Neuronal stem cell (in vitro differentiated cells): ENCODE measurements around the gene MIA2.

ENCODE experiments used
- DNase-seq: peaks from one replicate; pipeline ENCODE4 v3.0.0-alpha.2; 2013; ENCODE audit warnings: low spot score
- H2AFZ ChIP-seq: one replicate; pipeline ENCODE4 v1.6.1; 2013; ENCODE audit warnings: mild to moderate bottlenecking, low read length, inconsistent platforms
- H2AK5ac ChIP-seq: 2 replicates; pipeline ENCODE4 v1.6.1; 2013; ENCODE audit warnings: low read depth, mild to moderate bottlenecking, inconsistent platforms, low read length, moderate library complexity, mixed read lengths
- H2BK120ac ChIP-seq: 2 replicates; pipeline ENCODE4 v1.6.1; 2013; ENCODE audit warnings: low read depth, mild to moderate bottlenecking, inconsistent platforms, low read length, moderate library complexity, mixed read lengths
- H2BK12ac ChIP-seq: one replicate; pipeline ENCODE4 v1.6.1; 2013; ENCODE audit warnings: low read length, inconsistent platforms
- H2BK15ac ChIP-seq: 2 replicates; pipeline ENCODE4 v1.6.1; 2013; ENCODE audit warnings: mild to moderate bottlenecking, low read length, inconsistent platforms, mixed read lengths
- H2BK5ac ChIP-seq: one replicate; pipeline ENCODE4 v1.6.1; 2013; ENCODE audit warnings: inconsistent platforms, mild to moderate bottlenecking, low read length, moderate library complexity
- H3K14ac ChIP-seq: one replicate; pipeline ENCODE4 v1.6.1; 2013; ENCODE audit warnings: low read length, inconsistent platforms
- H3K18ac ChIP-seq: 2 replicates; pipeline ENCODE4 v1.6.1; 2013; ENCODE audit warnings: low read length, inconsistent platforms
- H3K23ac ChIP-seq: 2 replicates; pipeline ENCODE4 v1.6.1; 2013; ENCODE audit warnings: low read depth, mild to moderate bottlenecking, mixed read lengths, low read length, inconsistent platforms; ENCODE audit not compliant: poor library complexity
- H3K27ac ChIP-seq: replicated peaks from 3 replicates; pipeline ENCODE4 v1.5.1; 2013; ENCODE audit warnings: low read length, inconsistent platforms
- H3K27me3 ChIP-seq, 3 experiments: 2 replicates each; pipeline ENCODE4 v1.6.1; 2013; ENCODE audit warnings: low read length in 3 of 3, mild to moderate bottlenecking in 2 of 3, inconsistent platforms in 1 of 3, low read depth in 1 of 3, mixed read lengths in 1 of 3, moderate library complexity in 1 of 3; ENCODE audit not compliant: control insufficient read depth in 3 of 3, insufficient read depth in 3 of 3
- H3K36me3 ChIP-seq, 2 donors: replicated peaks in 1 of 2; 2 replicates each; pipeline ENCODE4 v1.6.1; 2013; ENCODE audit warnings: low read length in 2 of 2; ENCODE audit not compliant: control insufficient read depth in 2 of 2, insufficient read depth in 2 of 2
- H3K4ac ChIP-seq: 2 replicates; pipeline ENCODE4 v1.6.1; 2013; ENCODE audit warnings: inconsistent platforms, mild to moderate bottlenecking, low read length, moderate library complexity
- H3K4me1 ChIP-seq, 2 donors: 1 replicate in 1 of 2; 2 replicates in 1 of 2; pipeline ENCODE4 v1.6.1; 2013; ENCODE audit warnings: low read length in 2 of 2, low read depth in 1 of 2; ENCODE audit not compliant: control insufficient read depth in 2 of 2, insufficient read depth in 1 of 2
- H3K4me2 ChIP-seq: one replicate; pipeline ENCODE4 v1.6.1; 2013; ENCODE audit warnings: mild to moderate bottlenecking, low read length, inconsistent platforms; ENCODE audit not compliant: insufficient read depth, poor library complexity, severe bottlenecking
- H3K4me3 ChIP-seq, 2 donors: 2 replicates each; pipeline ENCODE4 v1.5.1; 2013; ENCODE audit warnings: low read length in 2 of 2, mild to moderate bottlenecking in 2 of 2, inconsistent platforms in 1 of 2, moderate library complexity in 1 of 2
- H3K79me1 ChIP-seq: one replicate; pipeline ENCODE4 v1.6.1; 2013; ENCODE audit warnings: low read depth, mild to moderate bottlenecking, inconsistent platforms, low read length, moderate library complexity
- H3K9ac ChIP-seq: one replicate; pipeline ENCODE4 v1.6.1; 2013; ENCODE audit warnings: mild to moderate bottlenecking, low read depth, low read length, inconsistent platforms; ENCODE audit not compliant: poor library complexity
- H3K9me3 ChIP-seq, 2 donors: replicated peaks in 1 of 2; 2 replicates each; pipeline versions ENCODE3 to v1.6.1; 2013; ENCODE audit warnings: low read length in 2 of 2, mild to moderate bottlenecking in 2 of 2, inconsistent platforms in 1 of 2, low read depth in 1 of 2, mixed read lengths in 1 of 2, moderate library complexity in 1 of 2; ENCODE audit not compliant: control insufficient read depth in 2 of 2, insufficient read depth in 1 of 2
- H4K8ac ChIP-seq: one replicate; pipeline ENCODE4 v1.6.1; 2013; ENCODE audit warnings: low read depth, mild to moderate bottlenecking, inconsistent platforms, low read length, moderate library complexity
- H4K91ac ChIP-seq: one replicate; pipeline ENCODE4 v1.6.1; 2013; ENCODE audit warnings: low read length, low read depth, mild to moderate bottlenecking, inconsistent platforms; ENCODE audit not compliant: poor library complexity
- WGBS, 2 donors: extraction: QIAGEN DNeasy Blood & Tissue Kit; methylation state at CpG; one replicate each; pipeline ENCODE4 v1.1.7; 2013; ENCODE audit warnings: missing lambda C conversion rate in 2 of 2, mixed read lengths in 1 of 2; ENCODE audit not compliant: insufficient read length in 2 of 2, insufficient replicate concordance in 1 of 2; ENCODE audit errors: extremely low coverage in 2 of 2; 5-methylcytosine and 5-hydroxymethylcytosine counted together

MIA2 gene

GRCh38 chr14:39396448-39396847 lies 162.7 kb downstream of the MIA2 start:
- no peaks in the 10 kb centered on the region for H3K79me1 ChIP-seq
- no peak overlapping the region for H3K27ac ChIP-seq
- H3K4me2 ChIP-seq = no peak overlapping the region
- DNase-seq = no peak
- H3K14ac ChIP-seq = no peak overlapping the region
- no peak overlapping the region for H2BK15ac ChIP-seq
- no peak overlapping the region for H3K23ac ChIP-seq
- no peak overlapping the region for H4K8ac ChIP-seq
- no peak overlapping the region for H2BK5ac ChIP-seq
- H4K91ac ChIP-seq = no peak overlapping the region
- H3K9me3 ChIP-seq = peaks cover 0 to 2% of the 10 kb centered on the region in 2 donors
- H3K9ac ChIP-seq = no peak overlapping the region
- H3K36me3 ChIP-seq = peaks cover 7 to 35% of the 10 kb centered on the region in 2 donors
- no peak overlapping the region for H2AK5ac ChIP-seq
- no peak overlapping the region for H3K4me3 ChIP-seq
- no peak overlapping the region for H3K4ac ChIP-seq
- H2BK120ac ChIP-seq = no peak overlapping the region
- no peak overlapping the region for H3K18ac ChIP-seq
- no peak overlapping the region for H2AFZ ChIP-seq
- no peak overlapping the region for H2BK12ac ChIP-seq
- H3K27me3 ChIP-seq = no peaks in the 10 kb centered on the region
- peaks cover 0 to 3% of the 10 kb centered on the region in 2 donors for H3K4me1 ChIP-seq

- H3K23ac ChIP-seq = no peak overlapping the region
- peaks cover 0 to 2% of the 10 kb centered on the region in 2 donors for H3K9me3 ChIP-seq
- no CpG with 5 or more reads among the region's 6 CpGs for WGBS, 2 donors
- no peak overlapping the region for H3K9ac ChIP-seq
- DNase-seq = no peak
- no peak overlapping the region for H3K4me3 ChIP-seq
- no peak overlapping the region for H3K18ac ChIP-seq
- H2BK5ac ChIP-seq = no peak overlapping the region
- H3K79me1 ChIP-seq = no peaks in the 10 kb centered on the region
- H2AK5ac ChIP-seq = no peak overlapping the region
- H2AFZ ChIP-seq = no peak overlapping the region
- no peak overlapping the region for H3K4me2 ChIP-seq
- no peak overlapping the region for H3K27ac ChIP-seq
- H3K4me1 ChIP-seq = peaks cover 0 to 3% of the 10 kb centered on the region in 2 donors
- no peak overlapping the region for H4K8ac ChIP-seq
- H4K91ac ChIP-seq = no peak overlapping the region
- H3K27me3 ChIP-seq = no peaks in the 10 kb centered on the region
- no peak overlapping the region for H2BK120ac ChIP-seq
- H2BK12ac ChIP-seq = no peak overlapping the region
- no peak overlapping the region for H3K4ac ChIP-seq
- peaks cover 7 to 38% of the 10 kb centered on the region in 2 donors for H3K36me3 ChIP-seq
- no peak overlapping the region for H2BK15ac ChIP-seq
- H3K14ac ChIP-seq = no peak overlapping the region
Observed at GRCh38 chr14:39398382-39398781, 164.7 kb downstream of the MIA2 start.

- no CpG with 5 or more reads among the region's 3 CpGs for WGBS, 2 donors
- no peak overlapping the region for H2BK120ac ChIP-seq
- no peak overlapping the region for H2BK5ac ChIP-seq
- no peak overlapping the region for H3K4me2 ChIP-seq
- no peak for DNase-seq
- H3K36me3 ChIP-seq = peaks cover under 1 to 2% of the 10 kb centered on the region in 2 donors
- no peak overlapping the region for H3K18ac ChIP-seq
- no peak overlapping the region for H3K14ac ChIP-seq
- no peaks in the 10 kb centered on the region for H3K27me3 ChIP-seq
- no peaks in the 10 kb centered on the region for H3K4me1 ChIP-seq
- H3K9ac ChIP-seq = no peak overlapping the region
- H4K91ac ChIP-seq = no peak overlapping the region
- H2AK5ac ChIP-seq = no peak overlapping the region
- no peak overlapping the region for H3K4me3 ChIP-seq
- H3K23ac ChIP-seq = no peak overlapping the region
- peaks cover 2 to 5% of the 10 kb centered on the region in 2 donors for H3K9me3 ChIP-seq
- H3K4ac ChIP-seq = no peak overlapping the region
- H2AFZ ChIP-seq = no peak overlapping the region
- no peak overlapping the region for H2BK15ac ChIP-seq
- no peak overlapping the region for H3K27ac ChIP-seq
- H2BK12ac ChIP-seq = no peak overlapping the region
- no peaks in the 10 kb centered on the region for H3K79me1 ChIP-seq
- H4K8ac ChIP-seq = no peak overlapping the region
Observed at GRCh38 chr14:39406560-39406959, 172.8 kb downstream of the MIA2 start.

GRCh38 chr14:39416072-39416471 lies 182.4 kb downstream of the MIA2 start:
- Histone ChIP-seq H3K4me3 (no peak overlapping the region), H4K8ac (no peak overlapping the region), H2BK120ac (no peak overlapping the region), H2BK12ac (no peak overlapping the region), H3K27me3 (no peaks in the 10 kb centered on the region), H3K79me1 (no peaks in the 10 kb centered on the region), H3K4ac (no peak overlapping the region), H2BK5ac (no peak overlapping the region), H4K91ac (no peak overlapping the region), H3K36me3 (peaks cover 0 to 5% of the 10 kb centered on the region in 2 donors), H3K4me1 (no peaks in the 10 kb centered on the region), H3K27ac (no peak overlapping the region), H3K9me3 (peaks cover 9 to 22% of the 10 kb centered on the region in 2 donors), H2AK5ac (no peak overlapping the region), H3K4me2 (no peak overlapping the region), H2AFZ (no peak overlapping the region), H3K18ac (no peak overlapping the region), H3K9ac (no peak overlapping the region), H2BK15ac (no peak overlapping the region), H3K14ac (no peak overlapping the region), H3K23ac (no peak overlapping the region)
- no CpG with 5 or more reads among the region's 1 CpG for WGBS, 2 donors
- no peak for DNase-seq
